ENCODE data around the gene P4HA1. TPM values are rescaled to one million over a fixed set of nuclear protein-coding genes. Genes with fewer than 3 reads are reported as not detected.

The P4HA1 gene
- total and polyA plus RNA-seq, 11 donors, result 18.0 to 71.7 (median 51.0) TPM

- H3K27me3 ChIP-seq, result no peaks in the 10 kb centered on the region
- DNase-seq (no peak), ATAC-seq (no peak)
- TF ChIP-seq CTCF (IDR thresholded peaks at IDR 0.05) (no peak), POLR2A (IDR thresholded peaks at IDR 0.05) (no peak)
- 96 to 100% (median 99%) methylated on average over 2 of the region's 2 CpGs for WGBS, 4 donors
- no peak overlapping the region for H3K4me3 ChIP-seq
- H3K9me3 ChIP-seq, result no peaks in the 10 kb centered on the region
- intact Hi-C loops (cut with DNase I), result loop anchor here in 1 of 10 donors (5.0 kb wide), 1 partner anchor 36 kb away; no protein-coding TSS in a partner anchor
- peaks cover 0 to 5% (median 0%) of the 10 kb centered on the region in 12 donors for H3K4me1 ChIP-seq
- H3K27ac ChIP-seq, result no peak overlapping the region
- H3K36me3 ChIP-seq, result peaks cover 0 to 100% (median 78%) of the 10 kb centered on the region in 9 donors
Measured at GRCh38 chr10:73126343-73126742, 29.7 kb upstream of the P4HA1 start.

DNA sequence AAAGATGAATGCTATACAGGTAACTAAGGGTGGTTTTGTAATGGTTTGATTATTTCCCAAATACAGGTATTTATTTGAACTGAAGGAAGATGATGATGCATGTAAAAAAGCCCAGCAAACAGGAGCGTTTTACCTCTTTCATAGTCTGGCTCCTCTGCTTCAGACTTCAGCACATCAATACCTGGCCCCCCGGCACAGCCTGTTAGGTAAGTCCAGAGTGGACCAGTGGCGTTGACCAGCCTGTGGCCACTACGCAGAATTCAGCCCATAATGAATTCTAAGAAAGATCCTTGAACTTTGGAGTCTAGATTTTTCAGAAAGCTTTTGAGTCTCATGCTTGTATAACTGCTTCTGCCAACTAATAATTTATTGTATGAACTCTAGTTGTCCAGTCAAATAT is 23.3 kb upstream of the P4HA1 start:
- peaks cover 0 to 26% (median 7%) of the 10 kb centered on the region in 12 donors for H3K4me1 ChIP-seq
- no peak for DNase-seq
- TF ChIP-seq POLR2A (IDR thresholded peaks at IDR 0.05) (no peak), CTCF (IDR thresholded peaks at IDR 0.05) (no peak)
- H3K9me3 ChIP-seq, result no peaks in the 10 kb centered on the region
- H3K36me3 ChIP-seq, result peaks cover 0 to 60% (median 32%) of the 10 kb centered on the region in 9 donors
- peak overlapping the region in 1 of 12 donors; percentile 94 for H3K27ac ChIP-seq
- no peak overlapping the region for H3K4me3 ChIP-seq
- no peak for ATAC-seq
- no peaks in the 10 kb centered on the region for H3K27me3 ChIP-seq
- intact Hi-C loops (cut with DNase I), result loop anchor here in 2 of 10 donors (5.0 to 10.0 kb wide), 2 partner anchors 38 to 45 kb away; partner anchors contain the start of genes ECD (in 1 of the 2) and FAM149B1 (in 1 of the 2)
- 92 to 97% (median 96%) methylated on average over 4 of the region's 4 CpGs for WGBS, 4 donors

GRCh38 chr10:73119457-73119856 is 22.8 kb upstream of the P4HA1 start:
- TF ChIP-seq CTCF (IDR thresholded peaks at IDR 0.05), result no peak
- no peak for TF ChIP-seq POLR2A (IDR thresholded peaks at IDR 0.05)
- DNase-seq (no peak), ATAC-seq (no peak)
- H3K27me3 ChIP-seq, result no peaks in the 10 kb centered on the region
- H3K9me3 ChIP-seq, result no peaks in the 10 kb centered on the region
- H3K36me3 ChIP-seq, result peaks cover 0 to 55% (median 27%) of the 10 kb centered on the region in 9 donors
- peak overlapping the region in 2 of 12 donors; percentile 80 to 94 for H3K27ac ChIP-seq
- H3K4me1 ChIP-seq, result peaks cover 0 to 26% (median 7%) of the 10 kb centered on the region in 12 donors
- intact Hi-C loops (cut with DNase I), result loop anchor here in 2 of 10 donors (5.0 to 10.0 kb wide), 2 partner anchors 37 to 45 kb away; partner anchors contain the start of genes ECD (in 1 of the 2) and FAM149B1 (in 1 of the 2)
- no peak overlapping the region for H3K4me3 ChIP-seq
- 92 to 100% (median 97%) methylated on average over 1 of the region's 1 CpG for WGBS, 4 donors

DNA sequence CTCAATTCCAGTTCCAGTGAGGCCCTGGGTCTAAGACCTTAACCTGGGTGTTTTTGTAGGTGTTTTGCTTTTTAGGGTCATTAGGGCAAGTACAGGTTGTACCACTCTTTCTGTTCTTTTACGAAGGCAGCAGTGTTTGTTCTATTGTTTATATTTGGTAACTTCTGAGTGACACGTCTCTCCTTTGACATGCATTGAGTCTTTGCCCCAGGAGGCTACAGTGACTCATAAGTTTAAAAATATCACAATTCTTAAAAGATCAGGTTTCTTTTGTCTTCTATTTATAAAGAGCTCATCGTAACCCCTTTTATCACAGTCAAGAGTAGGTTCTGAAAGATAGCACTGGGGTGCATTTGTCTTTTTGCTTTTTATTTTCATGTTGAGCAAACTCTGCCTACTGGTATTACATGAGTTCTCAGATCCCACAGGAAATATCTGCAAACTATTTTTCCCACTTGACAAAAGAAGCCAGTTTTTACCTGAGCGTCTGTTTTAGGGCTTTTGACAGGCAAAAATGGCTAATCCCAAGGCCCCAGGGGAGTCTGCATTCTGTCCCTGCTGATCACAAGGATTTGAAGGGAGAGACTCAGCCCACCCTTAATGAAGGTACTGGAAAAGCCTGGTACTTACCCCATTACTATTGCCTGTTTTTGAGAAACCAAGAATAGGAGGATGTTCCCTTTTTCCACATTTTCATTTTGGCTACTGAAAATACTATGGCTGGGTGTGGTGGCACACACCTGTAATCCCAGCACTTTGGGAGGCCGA is 21.5 kb upstream of the P4HA1 start:
- Histone ChIP-seq H3K36me3 (peaks cover 0 to 42% (median 14%) of the 10 kb centered on the region in 9 donors), H3K4me3 (peak overlapping the region in 1 of 12 donors; percentile 10)
- WGBS, 4 donors, result 30 to 38% (median 35%) methylated on average over 5 of the region's 5 CpGs

More for the DNA sequence above, 21.5 kb upstream of the P4HA1 start:
- H3K27me3 ChIP-seq, result no peaks in the 10 kb centered on the region
- H3K9me3 ChIP-seq, result no peaks in the 10 kb centered on the region
- DNase-seq, result no peak
- H3K4me1 ChIP-seq, result peaks cover 0 to 30% (median 9%) of the 10 kb centered on the region in 12 donors
- intact Hi-C loops (cut with DNase I), result loop anchor here in 2 of 10 donors (5.0 to 10.0 kb wide), 2 partner anchors 36 to 47 kb away; partner anchors contain the start of genes ECD (in 1 of the 2) and FAM149B1 (in 1 of the 2)
- H3K27ac ChIP-seq, result peak overlapping the region; percentile 76 to 94 (median 82)
- ATAC-seq, result peak; percentile 84 to 90 (median 88)
- TF ChIP-seq POLR2A (IDR thresholded peaks at IDR 0.05) (peak in 1 of 2 donors; percentile 28), CTCF (IDR thresholded peaks at IDR 0.05) (no peak)
